Measurements from ENCODE around the gene FRMPD2. TPM values are rescaled to one million over a fixed set of nuclear protein-coding genes. Genes with fewer than 3 reads are reported as not detected.

Gene FRMPD2
- polyA plus RNA-seq, 1 donor from 2014 or later = 0.14 TPM

DNA sequence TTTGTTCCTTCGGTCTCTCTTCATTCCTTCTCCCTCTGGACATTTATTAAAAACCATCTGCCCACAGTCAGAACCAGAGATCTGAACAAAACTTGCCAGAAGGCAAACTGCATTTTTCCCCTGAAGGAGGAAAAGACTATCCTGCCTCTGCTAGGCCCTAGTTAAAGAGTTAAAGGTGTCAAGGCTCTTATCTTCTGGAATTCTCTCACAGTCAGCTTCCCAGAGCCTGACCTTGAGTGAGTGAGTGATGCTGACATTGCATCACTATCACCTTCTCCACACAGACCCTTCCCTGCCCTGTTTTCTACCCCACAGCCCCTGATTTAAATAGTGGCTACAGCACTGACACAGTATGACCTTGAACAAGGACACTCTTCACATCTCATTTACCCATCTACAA lies 16.4 kb downstream of the FRMPD2 start:
- no peak for TF ChIP-seq MXI1 (conservative IDR thresholded peaks at IDR 0.05; ENCODE audit: poor library complexity, severe bottlenecking)
- TF ChIP-seq, protein P1, sequence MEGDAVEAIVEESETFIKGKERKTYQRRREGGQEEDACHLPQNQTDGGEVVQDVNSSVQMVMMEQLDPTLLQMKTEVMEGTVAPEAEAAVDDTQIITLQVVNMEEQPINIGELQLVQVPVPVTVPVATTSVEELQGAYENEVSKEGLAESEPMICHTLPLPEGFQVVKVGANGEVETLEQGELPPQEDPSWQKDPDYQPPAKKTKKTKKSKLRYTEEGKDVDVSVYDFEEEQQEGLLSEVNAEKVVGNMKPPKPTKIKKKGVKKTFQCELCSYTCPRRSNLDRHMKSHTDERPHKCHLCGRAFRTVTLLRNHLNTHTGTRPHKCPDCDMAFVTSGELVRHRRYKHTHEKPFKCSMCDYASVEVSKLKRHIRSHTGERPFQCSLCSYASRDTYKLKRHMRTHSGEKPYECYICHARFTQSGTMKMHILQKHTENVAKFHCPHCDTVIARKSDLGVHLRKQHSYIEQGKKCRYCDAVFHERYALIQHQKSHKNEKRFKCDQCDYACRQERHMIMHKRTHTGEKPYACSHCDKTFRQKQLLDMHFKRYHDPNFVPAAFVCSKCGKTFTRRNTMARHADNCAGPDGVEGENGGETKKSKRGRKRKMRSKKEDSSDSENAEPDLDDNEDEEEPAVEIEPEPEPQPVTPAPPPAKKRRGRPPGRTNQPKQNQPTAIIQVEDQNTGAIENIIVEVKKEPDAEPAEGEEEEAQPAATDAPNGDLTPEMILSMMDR (IDR thresholded peaks at IDR 0.05; ENCODE audit: poor library complexity, severe bottlenecking) = no peak
- Histone ChIP-seq H3K9ac (ENCODE audit: low read length) (no peak overlapping the region), H2AFZ (ENCODE audit: low read depth, low read length) (no peak overlapping the region), H3K4me3 (ENCODE audit: low read length) (no peak overlapping the region), H3K9me2 (ENCODE audit: insufficient read depth, low read length) (no peaks in the 10 kb centered on the region), H3K36me3 (ENCODE audit: insufficient read depth, low read length) (no peaks in the 10 kb centered on the region), H3F3A (ENCODE audit: insufficient read depth, low read length, poor library complexity, severe bottlenecking) (no peaks in the 10 kb centered on the region), H3K27ac (ENCODE audit: low read length) (no peak overlapping the region), H4K20me1 (ENCODE audit: insufficient read depth) (no peaks in the 10 kb centered on the region), H3K4me2 (ENCODE audit: low read length) (no peak overlapping the region), H3K9me3 (ENCODE audit: low read length) (no peaks in the 10 kb centered on the region), H3K79me2 (replicated peaks; ENCODE audit: insufficient read depth, low read length) (no peaks in the 10 kb centered on the region), H3K27me3 (ENCODE audit: insufficient read depth, low read depth, low read length) (no peaks in the 10 kb centered on the region)

DNA sequence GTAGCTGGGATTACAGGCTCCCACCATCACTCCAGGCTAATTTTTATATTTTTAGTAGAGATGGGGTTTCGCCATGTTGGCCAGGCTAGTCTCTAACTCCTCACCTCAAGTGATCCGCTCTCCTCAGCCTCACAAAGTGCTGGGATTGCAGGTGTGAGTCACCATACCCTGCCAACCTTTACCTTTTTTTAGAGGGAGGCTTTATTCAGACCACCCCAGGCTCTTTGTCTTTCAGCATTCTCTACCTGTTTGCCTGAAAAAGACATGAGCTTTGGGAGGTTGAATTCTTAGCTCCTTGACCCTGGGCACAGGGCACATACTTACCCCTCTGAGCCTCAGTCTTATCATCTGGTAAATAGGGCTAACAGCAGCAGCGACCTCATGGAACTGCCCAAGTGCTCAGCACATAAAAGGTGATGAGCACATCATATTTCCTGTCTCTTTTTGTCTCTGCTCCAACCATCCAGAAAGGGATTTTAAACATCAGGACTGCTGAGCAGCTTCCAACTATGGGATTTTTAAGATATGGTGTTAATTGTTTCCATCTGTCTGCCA lies 17.0 kb downstream of the FRMPD2 start:
- Histone ChIP-seq H3K27me3 (ENCODE audit: insufficient read depth, low read depth, low read length) (no peaks in the 10 kb centered on the region), H2AFZ (ENCODE audit: low read depth, low read length) (no peak overlapping the region), H3K27ac (ENCODE audit: low read length) (no peak overlapping the region), H3K4me2 (ENCODE audit: low read length) (no peak overlapping the region), H3K79me2 (replicated peaks; ENCODE audit: insufficient read depth, low read length) (no peaks in the 10 kb centered on the region), H3K4me3 (ENCODE audit: low read length) (no peak overlapping the region), H3K9me3 (ENCODE audit: low read length) (no peaks in the 10 kb centered on the region), H3F3A (ENCODE audit: insufficient read depth, low read length, poor library complexity, severe bottlenecking) (no peaks in the 10 kb centered on the region), H4K20me1 (ENCODE audit: insufficient read depth) (no peaks in the 10 kb centered on the region), H3K36me3 (ENCODE audit: insufficient read depth, low read length) (no peaks in the 10 kb centered on the region), H3K9ac (ENCODE audit: low read length) (no peak overlapping the region), H3K9me2 (ENCODE audit: insufficient read depth, low read length) (no peaks in the 10 kb centered on the region)
- TF ChIP-seq TAF1 (IDR thresholded peaks at IDR 0.05; ENCODE audit: low read depth) = no peak

DNA sequence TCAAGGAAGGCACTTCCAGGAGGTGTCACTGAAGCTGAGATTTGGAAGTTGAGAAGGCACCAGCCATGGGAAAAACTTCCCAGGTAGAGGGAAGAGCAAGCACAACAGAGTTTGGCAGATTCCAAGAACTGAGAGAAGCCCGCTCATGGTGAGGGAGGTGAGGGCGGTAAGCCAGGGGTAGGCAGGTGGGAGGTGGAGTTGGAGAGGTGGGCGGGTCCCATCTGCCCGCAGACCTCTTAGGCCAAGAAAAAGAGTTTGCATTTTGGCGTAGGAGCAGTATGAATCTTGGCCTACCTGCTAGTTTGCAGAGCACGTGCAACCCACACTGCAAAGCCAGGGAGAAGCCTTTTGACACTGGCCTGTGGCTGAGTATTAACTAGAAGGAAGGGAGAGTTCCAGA lies 18.8 kb downstream of the FRMPD2 start:
- H3K4me3 ChIP-seq (ENCODE audit: low read length) = no peak overlapping the region
- H3K9me2 ChIP-seq (ENCODE audit: insufficient read depth, low read length) = no peaks in the 10 kb centered on the region
- H3K27ac ChIP-seq (ENCODE audit: low read length) = no peak overlapping the region
- no peak overlapping the region for H2AFZ ChIP-seq (ENCODE audit: low read depth, low read length)
- no peaks in the 10 kb centered on the region for H3F3A ChIP-seq (ENCODE audit: insufficient read depth, low read length, poor library complexity, severe bottlenecking)
- TF ChIP-seq TAF1 (IDR thresholded peaks at IDR 0.05; ENCODE audit: low read depth) = no peak
- TF ChIP-seq POLR2AphosphoS5 (IDR thresholded peaks at IDR 0.05) = no peak
- TF ChIP-seq SMC3 (conservative IDR thresholded peaks at IDR 0.05; ENCODE audit: poor library complexity) = no peak
- no peak for TF ChIP-seq EZH2 (IDR thresholded peaks at IDR 0.05; ENCODE audit: borderline replicate concordance, insufficient read depth, low read length, poor library complexity, severe bottlenecking)
- no peak for TF ChIP-seq EP300 (conservative IDR thresholded peaks at IDR 0.05; ENCODE audit: poor library complexity, severe bottlenecking)
- no peaks in the 10 kb centered on the region for H3K36me3 ChIP-seq (ENCODE audit: insufficient read depth, low read length)
- H3K9ac ChIP-seq (ENCODE audit: low read length) = no peak overlapping the region
- no peaks in the 10 kb centered on the region for H3K27me3 ChIP-seq (ENCODE audit: insufficient read depth, low read depth, low read length)
- H4K20me1 ChIP-seq (ENCODE audit: insufficient read depth) = no peaks in the 10 kb centered on the region
- no peaks in the 10 kb centered on the region for H3K9me3 ChIP-seq (ENCODE audit: low read length)
- no peaks in the 10 kb centered on the region for H3K79me2 ChIP-seq (replicated peaks; ENCODE audit: insufficient read depth, low read length)
- H3K4me2 ChIP-seq (ENCODE audit: low read length) = no peak overlapping the region
